ENCODE results near the gene HAGHL.

DNA sequence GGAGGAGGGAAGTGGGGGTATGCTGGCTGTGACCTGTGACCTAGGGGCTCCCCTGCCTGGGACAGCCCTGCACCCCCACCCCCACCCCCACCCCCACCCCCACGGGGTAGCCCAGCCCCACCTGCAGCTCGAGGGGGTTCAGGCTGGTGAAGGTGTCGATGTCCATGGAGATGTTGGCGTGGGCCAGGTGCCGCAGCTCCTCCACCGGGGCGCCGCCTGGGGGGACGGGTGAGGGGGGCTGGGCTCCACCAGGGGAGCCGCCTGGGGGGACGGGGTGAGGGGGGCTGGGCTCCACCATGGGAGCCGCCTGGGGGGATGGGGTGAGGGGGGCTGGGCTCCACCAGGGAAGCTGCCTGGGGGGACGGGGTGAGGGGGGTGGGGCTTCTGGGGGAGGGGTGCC, 43.5 kb downstream of the HAGHL start:
- TF ChIP-seq, protein P1, sequence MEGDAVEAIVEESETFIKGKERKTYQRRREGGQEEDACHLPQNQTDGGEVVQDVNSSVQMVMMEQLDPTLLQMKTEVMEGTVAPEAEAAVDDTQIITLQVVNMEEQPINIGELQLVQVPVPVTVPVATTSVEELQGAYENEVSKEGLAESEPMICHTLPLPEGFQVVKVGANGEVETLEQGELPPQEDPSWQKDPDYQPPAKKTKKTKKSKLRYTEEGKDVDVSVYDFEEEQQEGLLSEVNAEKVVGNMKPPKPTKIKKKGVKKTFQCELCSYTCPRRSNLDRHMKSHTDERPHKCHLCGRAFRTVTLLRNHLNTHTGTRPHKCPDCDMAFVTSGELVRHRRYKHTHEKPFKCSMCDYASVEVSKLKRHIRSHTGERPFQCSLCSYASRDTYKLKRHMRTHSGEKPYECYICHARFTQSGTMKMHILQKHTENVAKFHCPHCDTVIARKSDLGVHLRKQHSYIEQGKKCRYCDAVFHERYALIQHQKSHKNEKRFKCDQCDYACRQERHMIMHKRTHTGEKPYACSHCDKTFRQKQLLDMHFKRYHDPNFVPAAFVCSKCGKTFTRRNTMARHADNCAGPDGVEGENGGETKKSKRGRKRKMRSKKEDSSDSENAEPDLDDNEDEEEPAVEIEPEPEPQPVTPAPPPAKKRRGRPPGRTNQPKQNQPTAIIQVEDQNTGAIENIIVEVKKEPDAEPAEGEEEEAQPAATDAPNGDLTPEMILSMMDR (IDR thresholded peaks at IDR 0.05), result no peak
- TF ChIP-seq KDM5A (IDR thresholded peaks at IDR 0.05), result no peak
- no peak for TF ChIP-seq RARB (CRISPR knock-in tag; IDR thresholded peaks at IDR 0.05)
- no peak for TF ChIP-seq SMC3 (IDR thresholded peaks at IDR 0.05)
- no peak for TF ChIP-seq REST (IDR thresholded peaks at IDR 0.05)
- TF ChIP-seq BHLHE40 (IDR thresholded peaks at IDR 0.05; ENCODE audit: low read depth, low read length), result no peak
- TF ChIP-seq EHMT2 (IDR thresholded peaks at IDR 0.05; ENCODE audit: low read depth), result no peak
